GM23338 (cell line): ENCODE results near the gene PLAC8. TPM values are rescaled to one million over a fixed set of nuclear protein-coding genes. Genes with fewer than 3 reads are reported as not detected.

Experiments
- polyA plus RNA-seq: library from polyadenylated mRNA; unstranded; fragments of >200 nt; fragmentation: Nextera tagmentation; extraction: Ambion mirVana; gene quantifications from 2 replicates; pipeline ENCODE4 v1.2.1, GENCODE V29; 2016
- total RNA-seq: library from RNA; depleted of rRNA; stranded (reverse); fragments of >200 nt; shearing (Covaris generic); gene quantifications from 2 replicates; pipeline ENCODE4 v1.2.3, GENCODE V29; 2014; rRNA removed

PLAC8 gene
- total and polyA plus RNA-seq, 2 experiments from 2014 or later = 0.83 to 1.6 TPM

Other genes starting within 250 kb of the PLAC8 start
- gene SEC31A, start 223.6 kb downstream of the PLAC8 start, total RNA-seq = 98.8 and 110 TPM in 2 replicates
- gene SEC31A, start 223.6 kb downstream of the PLAC8 start, polyA plus RNA-seq = 88.8 and 91.0 TPM in 2 replicates
- gene THAP9, start 214.0 kb downstream of the PLAC8 start, total RNA-seq = 22.3 and 24.5 TPM in 2 replicates
- gene THAP9, start 214.0 kb downstream of the PLAC8 start, polyA plus RNA-seq = 6.8 and 8.7 TPM in 2 replicates
- gene LIN54, start 103.9 kb downstream of the PLAC8 start, total RNA-seq = 11.2 and 15.7 TPM in 2 replicates
- gene LIN54, start 103.9 kb downstream of the PLAC8 start, polyA plus RNA-seq = 3.7 and 4.0 TPM in 2 replicates
- 34.2 and 46.6 TPM in 2 replicates for gene COPS4, start 79.5 kb downstream of the PLAC8 start, total RNA-seq
- 19.9 and 23.7 TPM in 2 replicates for gene COPS4, start 79.5 kb downstream of the PLAC8 start, polyA plus RNA-seq
- gene COQ2, start 170.1 kb upstream of the PLAC8 start, total RNA-seq = 21.1 and 28.2 TPM in 2 replicates
- gene COQ2, start 170.1 kb upstream of the PLAC8 start, polyA plus RNA-seq = 25.3 and 26.6 TPM in 2 replicates
- gene HPSE, start 220.1 kb upstream of the PLAC8 start, total RNA-seq = 2.9 and 3.0 TPM in 2 replicates
- 1.8 and 2.2 TPM in 2 replicates for gene HPSE, start 220.1 kb upstream of the PLAC8 start, polyA plus RNA-seq